Ectodermal cell (in vitro differentiated cells): ENCODE measurements around the gene OR10G4. TPM values are rescaled to one million over a fixed set of nuclear protein-coding genes. Genes with fewer than 3 reads are reported as not detected.
"Not testable (repeated sequence)": the region's sequence is repeated elsewhere in the genome, so short reads cannot be mapped to it uniquely, and the experiment has no call there.

Experiments
- H3K27ac ChIP-seq: 2 replicates; pipeline ENCODE4 v1.7.0; 2013; ENCODE audit warnings: mild to moderate bottlenecking, low read depth, low read length; ENCODE audit not compliant: insufficient read depth, poor library complexity, severe bottlenecking
- H3K27me3 ChIP-seq: 2 replicates; pipeline ENCODE4 v1.7.0; 2013; ENCODE audit warnings: mild to moderate bottlenecking, low read length; ENCODE audit not compliant: insufficient read depth, control insufficient read depth, poor library complexity, severe bottlenecking
- H3K36me3 ChIP-seq: one replicate; pipeline ENCODE4 v1.7.0; 2013; ENCODE audit warnings: low read length; ENCODE audit not compliant: control insufficient read depth, insufficient read depth
- H3K4me1 ChIP-seq: one replicate; pipeline ENCODE4 v1.7.0; 2013; ENCODE audit warnings: low read length; ENCODE audit not compliant: control insufficient read depth, insufficient read depth
- H3K4me3 ChIP-seq: 2 replicates; pipeline ENCODE4 v1.7.0; 2013; ENCODE audit warnings: low read depth, low read length, control low read depth; ENCODE audit not compliant: insufficient read depth
- H3K9me3 ChIP-seq: 2 replicates; pipeline ENCODE4 v1.7.0; 2013; ENCODE audit warnings: mild to moderate bottlenecking, low read length, moderate library complexity; ENCODE audit not compliant: control insufficient read depth
- WGBS, 2 experiments: methylation state at CpG; one replicate each; pipeline ENCODE4 v1.1.7; 2013; ENCODE audit warnings: missing lambda C conversion rate in 2 of 2; 5-methylcytosine and 5-hydroxymethylcytosine counted together
- polyA plus RNA-seq, 4 experiments: library from polyadenylated mRNA; stranded (reverse); fragments of 50-300 nt; gene quantifications; one replicate each; pipeline ENCODE4 v1.2.3, GENCODE V29; 2013

Gene OR10G4
- polyA plus RNA-seq (2013, experiment 1 of 4): not detected
- not detected for polyA plus RNA-seq (2013, experiment 2 of 4)
- not detected for polyA plus RNA-seq (2013, experiment 3 of 4)
- not detected for polyA plus RNA-seq (2013, experiment 4 of 4)

- no peaks in the 10 kb centered on the region for H3K9me3 ChIP-seq
- 90 to 95% methylated on average over 2 of the region's 2 CpGs for WGBS, 2 experiments
Measured at GRCh38 chr11:124012697-124013096, at the start of gene OR10G4. Gene OR10G4, plus strand, starts transcription at chr11:124012997. Its CDS starts 2,578 bp downstream, at chr11:124015575.

GRCh38 chr11:123973816-123974215 lies 39.0 kb upstream of the OR10G4 start:
- H3K4me1 ChIP-seq: no peaks in the 10 kb centered on the region
- H3K36me3 ChIP-seq: no peaks in the 10 kb centered on the region
- H3K27ac ChIP-seq: no peak overlapping the region
- H3K9me3 ChIP-seq: no peaks in the 10 kb centered on the region
- WGBS, 2 experiments: 94 to 100% methylated on average over 1 of the region's 1 CpG
- no peak overlapping the region for H3K4me3 ChIP-seq
- no peaks in the 10 kb centered on the region for H3K27me3 ChIP-seq

More at GRCh38 chr11:124012697-124013096, at the start of gene OR10G4:
- Histone ChIP-seq H3K4me1 (no peaks in the 10 kb centered on the region), H3K27ac (no peak within 1 kb of the TSS), H3K36me3 (no peaks in the 10 kb centered on the region), H3K4me3 (no peak within 1 kb of the TSS), H3K27me3 (no peaks in the 10 kb centered on the region)

- H3K4me3 ChIP-seq: no peak overlapping the region
- 93 to 95% methylated on average over 18 of the region's 18 CpGs for WGBS, 2 experiments
Measured at GRCh38 chr11:123976770-123977560, 35.8 kb upstream of the OR10G4 start.

GRCh38 chr11:123977731-123978347 lies 35.0 kb upstream of the OR10G4 start, which contains the start of gene OR10S1:
Gene OR10S1, minus strand, starts transcription at chr11:123977781. Its CDS starts 117 bp downstream, at chr11:123977664.
- Histone ChIP-seq H3K4me3 (no peak within 1 kb of the TSS), H3K27me3 (no peaks in the 10 kb centered on the region), H3K9me3 (no peaks in the 10 kb centered on the region), H3K27ac (no peak within 1 kb of the TSS), H3K36me3 (no peaks in the 10 kb centered on the region), H3K4me1 (no peaks in the 10 kb centered on the region)

More at GRCh38 chr11:123976770-123977560, 35.8 kb upstream of the OR10G4 start:
- no peaks in the 10 kb centered on the region for H3K4me1 ChIP-seq
- no peaks in the 10 kb centered on the region for H3K9me3 ChIP-seq
- no peaks in the 10 kb centered on the region for H3K36me3 ChIP-seq
- H3K27me3 ChIP-seq: no peaks in the 10 kb centered on the region
- H3K27ac ChIP-seq: no peak overlapping the region

- no peak overlapping the region for H3K27ac ChIP-seq
- no peaks in the 10 kb centered on the region for H3K4me1 ChIP-seq
- H3K36me3 ChIP-seq: no peaks in the 10 kb centered on the region
- 89 to 96% methylated on average over 4 to 5 of the region's 5 CpGs for WGBS, 2 experiments
- no peak overlapping the region for H3K4me3 ChIP-seq
- no peaks in the 10 kb centered on the region for H3K27me3 ChIP-seq
- no peaks in the 10 kb centered on the region for H3K9me3 ChIP-seq
Measured at GRCh38 chr11:123979311-123979710, 33.5 kb upstream of the OR10G4 start.

GRCh38 chr11:123995119-123995518 lies 17.7 kb upstream of the OR10G4 start, which contains the start of gene OR10G6:
Gene OR10G6, minus strand, starts transcription at chr11:123995161. Its CDS starts 0 bp downstream, at chr11:123995161.
- H3K4me3 ChIP-seq: no peak within 1 kb of the TSS
- no peak within 1 kb of the TSS for H3K27ac ChIP-seq
- no peaks in the 10 kb centered on the region for H3K36me3 ChIP-seq

GRCh38 chr11:124015837-124016236 lies 3.0 kb downstream of the OR10G4 start:
- not testable (repeated sequence) for H3K36me3 ChIP-seq, H3K4me1 ChIP-seq, H3K9me3 ChIP-seq, H3K4me3 ChIP-seq, H3K27me3 ChIP-seq, H3K27ac ChIP-seq
- 94 to 97% methylated on average over 5 to 7 of the region's 9 CpGs for WGBS, 2 experiments

More at GRCh38 chr11:123995119-123995518, 17.7 kb upstream of the OR10G4 start, which contains the start of gene OR10G6:
- H3K9me3 ChIP-seq: no peaks in the 10 kb centered on the region
- 92 to 100% methylated on average over 1 of the region's 1 CpG for WGBS, 2 experiments
- H3K4me1 ChIP-seq: peaks cover 8% of the 10 kb centered on the region
- H3K27me3 ChIP-seq: no peaks in the 10 kb centered on the region

GRCh38 chr11:124026498-124026897 lies 13.7 kb downstream of the OR10G4 start, which contains the start of gene OR10G8:
Gene OR10G8, plus strand, starts transcription at chr11:124026798. Its CDS starts 2,825 bp downstream, at chr11:124029623.
- 96 to 100% methylated on average over 1 of the region's 2 CpGs for WGBS, 2 experiments
- no peaks in the 10 kb centered on the region for H3K27me3 ChIP-seq
- no peak within 1 kb of the TSS for H3K4me3 ChIP-seq
- H3K9me3 ChIP-seq: no peaks in the 10 kb centered on the region
- no peaks in the 10 kb centered on the region for H3K36me3 ChIP-seq
- no peaks in the 10 kb centered on the region for H3K4me1 ChIP-seq
- H3K27ac ChIP-seq: no peak within 1 kb of the TSS

- Histone ChIP-seq H3K4me1 (no peaks in the 10 kb centered on the region), H3K27ac (no peak overlapping the region), H3K27me3 (no peaks in the 10 kb centered on the region), H3K4me3 (no peak overlapping the region), H3K36me3 (no peaks in the 10 kb centered on the region), H3K9me3 (no peaks in the 10 kb centered on the region)
- whole genome bisulfite sequencing, 2 experiments: 97 to 100% methylated on average over 1 of the region's 1 CpG
Measured at GRCh38 chr11:124036666-124037065, 23.9 kb downstream of the OR10G4 start.

- H3K4me3 ChIP-seq: no peak overlapping the region
- no peak overlapping the region for H3K27ac ChIP-seq
- no peaks in the 10 kb centered on the region for H3K36me3 ChIP-seq
- H3K9me3 ChIP-seq: no peaks in the 10 kb centered on the region
- no peaks in the 10 kb centered on the region for H3K27me3 ChIP-seq
- H3K4me1 ChIP-seq: no peaks in the 10 kb centered on the region
- 85 to 88% methylated on average over 9 of the region's 9 CpGs for WGBS, 2 experiments
Measured at GRCh38 chr11:124039557-124039956, 26.8 kb downstream of the OR10G4 start.
